PC-9 (cell line): Measurements from ENCODE around the gene CLTCL1. TPM values are rescaled to one million over a fixed set of nuclear protein-coding genes. Genes with fewer than 3 reads are reported as not detected.
A peak's percentile ranks its signal among the peaks of the same experiment; 100 is the strongest.

ENCODE experiments used
- BruUV-seq: library from RNA; stranded (reverse); fragments of 400-500 nt; replicated peaks from 2 replicates; lab custom pipeline; 2021; lab: Mats Ljungman, UMichigan
- CTCF ChIA-PET: fragments of 300-600 bp; sonication (Branson Sonifier 250); formaldehyde crosslinking; loops from one replicate; lab custom pipeline; 2022; ENCODE audit warnings: antibody characterized with exemption; lab: Charles Lee
- POLR2A ChIA-PET: fragments of 300-600 bp; sonication (Branson Sonifier 250); formaldehyde crosslinking; loops from one replicate; lab custom pipeline; 2022; ENCODE audit warnings: antibody characterized with exemption; ENCODE audit not compliant: unreplicated experiment; lab: Charles Lee
- DNase-seq, 2 experiments: peaks; one replicate each; pipeline versions ENCODE4 v3.0.0 to v3.0.0-alpha.2; 2015 to 2022; ENCODE audit warnings: mixed read lengths in 1 of 2
- H2AFZ ChIP-seq: fragments of 200-600 bp; sonication (generic); 2 replicates; pipeline ENCODE4 v1.8.1; 2017; ENCODE audit warnings: antibody characterized with exemption
- H3F3A ChIP-seq: fragments of 200-600 bp; sonication (generic); 2 replicates; pipeline ENCODE4 v1.8.1; 2017; ENCODE audit warnings: antibody characterized with exemption, mild to moderate bottlenecking, low read depth; ENCODE audit not compliant: insufficient read depth
- H3K27ac ChIP-seq: fragments of 200-600 bp; sonication (generic); 2 replicates; pipeline ENCODE4 v1.6.1; 2016; ENCODE audit warnings: mixed run types
- H3K27me3 ChIP-seq: fragments of 200-600 bp; sonication (generic); 2 replicates; pipeline ENCODE4 v1.6.1; 2016; ENCODE audit warnings: low read depth, mixed run types; ENCODE audit not compliant: insufficient read depth
- H3K36me3 ChIP-seq: fragments of 200-600 bp; sonication (generic); 2 replicates; pipeline ENCODE4 v1.6.1; 2016; ENCODE audit warnings: low read depth, mixed run types
- H3K4me1 ChIP-seq: fragments of 200-600 bp; sonication (generic); replicated peaks from 2 replicates; pipeline ENCODE4 v1.6.1; 2016; ENCODE audit warnings: mixed run types; ENCODE audit not compliant: insufficient read depth
- H3K4me2 ChIP-seq: fragments of 200-600 bp; sonication (generic); 2 replicates; pipeline ENCODE4 v1.6.1; 2017; ENCODE audit warnings: mixed run types
- H3K4me3 ChIP-seq: fragments of 200-600 bp; sonication (generic); 2 replicates; pipeline ENCODE4 v1.6.1; 2016; ENCODE audit warnings: mixed run types
- H3K79me2 ChIP-seq: fragments of 200-600 bp; sonication (generic); 2 replicates; pipeline ENCODE4 v1.6.1; 2017; ENCODE audit warnings: low read depth, mixed run types
- H3K9me2 ChIP-seq: fragments of 200-600 bp; sonication (generic); 2 replicates; pipeline ENCODE4 v1.8.1; 2017; ENCODE audit warnings: mild to moderate bottlenecking; ENCODE audit not compliant: insufficient read depth
- H3K9me3 ChIP-seq: fragments of 200-600 bp; sonication (generic); 2 replicates; pipeline ENCODE4 v1.8.1; 2016; ENCODE audit warnings: low read depth; ENCODE audit not compliant: insufficient read depth
- H4K20me1 ChIP-seq: fragments of 200-600 bp; sonication (generic); 2 replicates; pipeline ENCODE4 v1.8.1; 2017; ENCODE audit not compliant: insufficient read depth
- EZH2 ChIP-seq: fragments of 200-600 bp; sonication (generic); IDR thresholded peaks from 2 replicates; pipeline ENCODE4 v1.8.0; 2017; ENCODE audit warnings: antibody characterized with exemption, low read depth
- intact Hi-C: fragments of 100-400 bp; cut with micrococcal nuclease; formaldehyde crosslinking; loops from one replicate; pipeline ENCODE4 v1.10.0; 2022; ENCODE audit not compliant: unreplicated experiment
- total RNA-seq: library from RNA; stranded (reverse); gene quantifications from 2 replicates; pipeline ENCODE4 v1.2.3, GENCODE V29; 2021
- TF ChIP-seq, protein P1 (sequence below): fragments of 200-600 bp; sonication (generic); conservative IDR thresholded peaks from 2 replicates; pipeline ENCODE4 v1.6.1; 2017; ENCODE audit warnings: mixed run types, antibody characterized with exemption, mild to moderate bottlenecking, moderate library complexity

Gene CLTCL1
- total RNA-seq, 1 experiment from 2014 or later = 7.2 TPM

DNA sequence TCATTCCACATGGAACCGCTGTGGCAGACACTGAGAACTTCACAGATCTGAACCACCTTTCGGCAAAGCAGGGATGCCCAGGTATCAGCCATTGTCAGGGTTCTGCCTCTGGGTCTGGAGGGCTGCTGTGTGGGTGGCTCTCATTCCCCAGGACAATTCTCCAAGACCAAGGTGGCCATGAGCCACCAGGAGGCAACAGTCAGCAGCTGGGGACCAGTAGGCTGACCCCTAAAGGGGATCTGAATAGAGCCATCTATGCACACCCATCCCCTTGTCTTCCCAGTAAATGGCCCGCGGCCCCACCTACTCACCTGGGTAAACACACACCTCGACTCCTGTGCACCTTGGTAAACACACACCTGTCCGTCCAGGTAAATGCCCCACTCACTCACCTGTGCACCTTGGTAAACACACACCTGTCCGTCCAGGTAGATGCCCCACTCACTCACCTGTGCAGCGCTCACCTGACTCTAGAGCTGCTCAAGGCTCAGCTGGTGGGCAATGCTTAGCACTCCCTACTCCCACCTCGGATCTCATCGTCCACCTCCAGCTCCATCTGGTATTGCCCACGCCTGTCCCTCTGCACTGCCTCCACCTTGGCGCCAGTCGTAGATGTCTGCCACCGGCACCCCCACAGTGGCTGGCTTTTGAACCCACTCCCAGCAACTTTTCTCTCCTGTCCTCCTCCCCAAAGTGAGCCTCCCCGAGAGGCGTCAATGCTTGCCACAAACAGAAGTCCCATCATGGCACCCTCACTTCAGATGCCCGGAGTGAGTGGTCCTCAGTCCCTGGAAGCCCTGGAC lies 123.2 kb downstream of the CLTCL1 start:
- intact Hi-C loops = no loop called here
- peaks cover 3% of the 10 kb centered on the region; the same call in 1 of the 2 replicates for H3F3A ChIP-seq
- POLR2A ChIA-PET = no interaction called here
- no peak overlapping the region for H3K4me3 ChIP-seq
- H3K9me2 ChIP-seq = no peaks in the 10 kb centered on the region
- no peak overlapping the region for H3K4me2 ChIP-seq
- no peak overlapping the region for H2AFZ ChIP-seq
- DNase-seq = peak in 1 of 2 experiments; percentile 43
- no peak overlapping the region for H3K27ac ChIP-seq
- peaks cover 23% of the 10 kb centered on the region for H3K27me3 ChIP-seq
- H4K20me1 ChIP-seq = peaks cover 12% of the 10 kb centered on the region
- no TSS peak for BruUV-seq
- CTCF ChIA-PET = no interaction called here
- H3K9me3 ChIP-seq = no peaks in the 10 kb centered on the region
- H3K4me1 ChIP-seq = peaks cover 9% of the 10 kb centered on the region
- TF ChIP-seq EZH2 = no peak
- no peaks in the 10 kb centered on the region for H3K36me3 ChIP-seq
- peaks cover 22% of the 10 kb centered on the region for H3K79me2 ChIP-seq

DNA sequence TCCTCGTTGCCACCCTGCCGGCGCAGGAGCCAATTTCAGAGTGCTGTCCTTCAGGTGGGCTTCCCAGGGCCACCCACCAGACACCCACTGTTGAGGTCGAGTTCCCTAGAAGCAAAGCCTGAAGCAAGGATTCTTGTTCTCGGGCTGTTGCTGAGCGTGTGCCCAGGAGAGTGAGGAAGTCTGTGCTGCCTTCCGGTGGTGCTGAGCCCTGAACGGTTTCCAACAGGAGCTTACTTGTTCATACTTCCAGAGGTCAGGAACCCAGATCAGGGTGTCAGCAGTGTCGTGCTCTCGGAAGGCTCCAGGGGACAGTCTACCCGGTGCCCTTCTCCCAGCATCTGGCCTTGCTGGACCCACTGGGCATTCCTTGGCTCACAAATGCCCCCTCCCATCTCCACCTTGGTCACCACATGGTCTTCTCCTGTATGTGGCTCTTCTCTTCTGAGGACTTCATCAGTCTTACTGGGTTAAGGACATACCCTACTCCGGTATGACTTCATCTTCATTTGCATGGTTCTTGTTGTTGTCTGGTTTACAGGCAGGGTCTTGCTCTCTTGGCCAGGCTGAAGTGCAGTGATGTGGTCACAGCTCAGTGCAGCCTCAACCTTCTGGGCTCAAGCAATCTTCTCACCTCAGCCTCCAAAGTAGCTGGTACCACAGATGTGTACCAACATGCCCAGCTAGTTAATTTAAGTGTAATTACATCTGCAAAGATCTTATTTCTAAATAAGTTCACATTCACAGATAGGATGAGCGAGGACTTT lies 124.2 kb downstream of the CLTCL1 start:
- no peaks in the 10 kb centered on the region for H3K36me3 ChIP-seq
- no peak overlapping the region for H3K4me2 ChIP-seq
- BruUV-seq = no TSS peak
- ChIA-PET CTCF (no interaction called here), POLR2A (no interaction called here)
- no peak for TF ChIP-seq EZH2
- TF ChIP-seq, protein P1, sequence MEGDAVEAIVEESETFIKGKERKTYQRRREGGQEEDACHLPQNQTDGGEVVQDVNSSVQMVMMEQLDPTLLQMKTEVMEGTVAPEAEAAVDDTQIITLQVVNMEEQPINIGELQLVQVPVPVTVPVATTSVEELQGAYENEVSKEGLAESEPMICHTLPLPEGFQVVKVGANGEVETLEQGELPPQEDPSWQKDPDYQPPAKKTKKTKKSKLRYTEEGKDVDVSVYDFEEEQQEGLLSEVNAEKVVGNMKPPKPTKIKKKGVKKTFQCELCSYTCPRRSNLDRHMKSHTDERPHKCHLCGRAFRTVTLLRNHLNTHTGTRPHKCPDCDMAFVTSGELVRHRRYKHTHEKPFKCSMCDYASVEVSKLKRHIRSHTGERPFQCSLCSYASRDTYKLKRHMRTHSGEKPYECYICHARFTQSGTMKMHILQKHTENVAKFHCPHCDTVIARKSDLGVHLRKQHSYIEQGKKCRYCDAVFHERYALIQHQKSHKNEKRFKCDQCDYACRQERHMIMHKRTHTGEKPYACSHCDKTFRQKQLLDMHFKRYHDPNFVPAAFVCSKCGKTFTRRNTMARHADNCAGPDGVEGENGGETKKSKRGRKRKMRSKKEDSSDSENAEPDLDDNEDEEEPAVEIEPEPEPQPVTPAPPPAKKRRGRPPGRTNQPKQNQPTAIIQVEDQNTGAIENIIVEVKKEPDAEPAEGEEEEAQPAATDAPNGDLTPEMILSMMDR = no peak
- peaks cover 12% of the 10 kb centered on the region for H3K79me2 ChIP-seq
- peaks cover 2% of the 10 kb centered on the region; the same call in 1 of the 2 replicates for H4K20me1 ChIP-seq
- no peak overlapping the region for H2AFZ ChIP-seq
- intact Hi-C loops = no loop called here
- H3K4me3 ChIP-seq = no peak overlapping the region
- H3K4me1 ChIP-seq = no peaks in the 10 kb centered on the region; the same call in 1 of the 2 replicates
- no peak overlapping the region for H3K27ac ChIP-seq
- H3K27me3 ChIP-seq = peaks cover 23% of the 10 kb centered on the region
- H3K9me3 ChIP-seq = no peaks in the 10 kb centered on the region
- H3F3A ChIP-seq = no peaks in the 10 kb centered on the region
- H3K9me2 ChIP-seq = no peaks in the 10 kb centered on the region
- DNase-seq = no peak

- Histone ChIP-seq H2AFZ (no peak overlapping the region), H3K4me3 (no peak overlapping the region), H4K20me1 (no peaks in the 10 kb centered on the region), H3F3A (no peaks in the 10 kb centered on the region), H3K9me2 (no peaks in the 10 kb centered on the region), H3K9me3 (no peaks in the 10 kb centered on the region), H3K27ac (no peak overlapping the region), H3K79me2 (0 out of 2 replicates have a peak, but pooled peaks cover 5% of the 10 kb centered on the region), H3K4me1 (no peaks in the 10 kb centered on the region; the same call in 1 of the 2 replicates), H3K27me3 (peaks cover 23% of the 10 kb centered on the region), H3K4me2 (no peak overlapping the region), H3K36me3 (no peaks in the 10 kb centered on the region)
- no peak for TF ChIP-seq EZH2
- TF ChIP-seq, protein P1 = no peak
- DNase-seq = no peak
- ChIA-PET CTCF (no interaction called here), POLR2A (no interaction called here)
- no TSS peak for BruUV-seq
- intact Hi-C loops = no loop called here
Measured at GRCh38 chr22:19166421-19166820, 125.1 kb downstream of the CLTCL1 start.
